KMS-11 (cell line): ENCODE measurements around the gene TMEM11.

Experiments
- H2AFZ ChIP-seq: fragments of 200-600 bp; sonication (generic); 2 replicates; pipeline ENCODE4 v1.6.1; 2016; ENCODE audit warnings: antibody characterized with exemption, mixed run types, low read depth
- H3K27ac ChIP-seq: fragments of 200-600 bp; sonication (generic); 2 replicates; pipeline ENCODE4 v1.6.1; 2016; ENCODE audit warnings: mild to moderate bottlenecking, mixed run types
- H3K27me3 ChIP-seq: fragments of 200-600 bp; sonication (generic); 2 replicates; pipeline ENCODE4 v1.6.1; 2017; ENCODE audit warnings: mild to moderate bottlenecking, low read depth, mixed run types, moderate library complexity; ENCODE audit not compliant: insufficient read depth
- H3K36me3 ChIP-seq: fragments of 200-600 bp; sonication (generic); 2 replicates; pipeline ENCODE4 v1.6.1; 2017; ENCODE audit warnings: mild to moderate bottlenecking, mixed run types; ENCODE audit not compliant: insufficient read depth
- H3K4me1 ChIP-seq: fragments of 200-600 bp; sonication (generic); 2 replicates; pipeline ENCODE4 v1.6.1; 2016; ENCODE audit warnings: mild to moderate bottlenecking, low read depth, mixed run types; ENCODE audit not compliant: poor library complexity, severe bottlenecking
- H3K4me2 ChIP-seq: fragments of 200-600 bp; sonication (generic); 2 replicates; pipeline ENCODE4 v1.7.0; 2016; ENCODE audit warnings: mild to moderate bottlenecking, mixed run types
- H3K4me3 ChIP-seq: fragments of 200-600 bp; sonication (generic); IDR thresholded peaks from 2 replicates; pipeline ENCODE4 v1.6.1; 2017; ENCODE audit warnings: low read depth, low read length, mixed read lengths; ENCODE audit not compliant: insufficient read depth
- H3K79me2 ChIP-seq: fragments of 200-600 bp; sonication (generic); 2 replicates; pipeline ENCODE4 v1.6.1; 2016; ENCODE audit warnings: low read depth, mixed run types; ENCODE audit not compliant: insufficient read depth
- H3K9ac ChIP-seq: fragments of 200-600 bp; sonication (generic); 2 replicates; pipeline ENCODE4 v1.6.1; 2016; ENCODE audit warnings: mild to moderate bottlenecking, mixed run types
- H4K20me1 ChIP-seq: fragments of 200-600 bp; sonication (generic); 2 replicates; pipeline ENCODE4 v1.6.1; 2016; ENCODE audit warnings: mild to moderate bottlenecking, mixed run types; ENCODE audit not compliant: insufficient read depth
- TF ChIP-seq, protein P1 (sequence below): fragments of 200-600 bp; sonication (generic); conservative IDR thresholded peaks from 2 replicates; pipeline ENCODE4 v1.6.1; 2017; ENCODE audit warnings: low read depth, mild to moderate bottlenecking, antibody characterized with exemption, low read length, moderate library complexity, mixed read lengths

Gene TMEM11

DNA sequence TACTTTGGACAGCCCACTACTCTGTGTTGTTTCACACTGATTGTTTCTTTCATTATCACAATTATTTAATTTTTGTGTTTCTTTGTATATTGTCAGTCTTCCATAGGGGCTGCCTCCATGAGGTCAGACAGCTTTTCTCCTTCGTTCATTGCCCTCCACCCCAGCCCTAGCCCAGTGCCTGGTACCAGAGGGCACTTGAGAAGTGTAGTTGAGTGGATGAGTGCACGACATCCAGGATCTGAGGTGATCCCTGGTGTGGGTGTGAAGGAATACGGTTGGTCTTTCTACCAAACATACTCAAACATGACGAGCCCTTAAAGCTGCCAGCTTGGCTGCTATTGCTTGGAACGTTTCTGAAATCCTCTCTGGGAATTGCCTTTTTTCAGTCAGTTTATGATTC is 49.3 kb downstream of the TMEM11 start:
- Histone ChIP-seq H3K36me3 (no peaks in the 10 kb centered on the region), H3K4me2 (no peak overlapping the region), H3K4me1 (no peaks in the 10 kb centered on the region), H3K9ac (no peak overlapping the region), H3K27ac (no peak overlapping the region), H3K27me3 (no peaks in the 10 kb centered on the region), H3K4me3 (no peak overlapping the region), H3K79me2 (no peaks in the 10 kb centered on the region), H2AFZ (no peak overlapping the region), H4K20me1 (no peaks in the 10 kb centered on the region)
- TF ChIP-seq, protein P1, sequence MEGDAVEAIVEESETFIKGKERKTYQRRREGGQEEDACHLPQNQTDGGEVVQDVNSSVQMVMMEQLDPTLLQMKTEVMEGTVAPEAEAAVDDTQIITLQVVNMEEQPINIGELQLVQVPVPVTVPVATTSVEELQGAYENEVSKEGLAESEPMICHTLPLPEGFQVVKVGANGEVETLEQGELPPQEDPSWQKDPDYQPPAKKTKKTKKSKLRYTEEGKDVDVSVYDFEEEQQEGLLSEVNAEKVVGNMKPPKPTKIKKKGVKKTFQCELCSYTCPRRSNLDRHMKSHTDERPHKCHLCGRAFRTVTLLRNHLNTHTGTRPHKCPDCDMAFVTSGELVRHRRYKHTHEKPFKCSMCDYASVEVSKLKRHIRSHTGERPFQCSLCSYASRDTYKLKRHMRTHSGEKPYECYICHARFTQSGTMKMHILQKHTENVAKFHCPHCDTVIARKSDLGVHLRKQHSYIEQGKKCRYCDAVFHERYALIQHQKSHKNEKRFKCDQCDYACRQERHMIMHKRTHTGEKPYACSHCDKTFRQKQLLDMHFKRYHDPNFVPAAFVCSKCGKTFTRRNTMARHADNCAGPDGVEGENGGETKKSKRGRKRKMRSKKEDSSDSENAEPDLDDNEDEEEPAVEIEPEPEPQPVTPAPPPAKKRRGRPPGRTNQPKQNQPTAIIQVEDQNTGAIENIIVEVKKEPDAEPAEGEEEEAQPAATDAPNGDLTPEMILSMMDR = no peak

DNA sequence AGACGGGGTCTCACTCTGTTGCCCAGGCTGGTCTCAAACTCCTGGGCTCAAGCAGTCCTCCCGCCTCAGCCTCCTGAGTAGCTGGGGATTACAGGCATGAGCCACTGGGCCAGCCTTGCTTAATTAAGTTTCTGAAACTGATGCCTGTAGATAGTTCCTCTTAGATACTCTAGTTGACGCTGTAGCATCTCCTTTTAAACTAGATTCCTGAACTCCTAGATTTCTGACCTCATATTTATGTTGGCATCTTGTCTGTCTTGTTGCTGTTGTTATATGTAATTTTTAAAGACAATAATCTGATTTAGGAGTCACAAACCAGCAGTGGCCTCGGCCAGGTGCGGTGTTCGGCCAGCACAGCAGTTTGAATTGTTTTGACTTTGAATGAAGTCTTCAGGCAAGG is 49.7 kb downstream of the TMEM11 start:
- TF ChIP-seq, protein P1 = no peak
- no peaks in the 10 kb centered on the region for H4K20me1 ChIP-seq
- no peaks in the 10 kb centered on the region for H3K4me1 ChIP-seq
- H3K4me3 ChIP-seq = no peak overlapping the region
- no peaks in the 10 kb centered on the region for H3K27me3 ChIP-seq
- H2AFZ ChIP-seq = no peak overlapping the region
- no peaks in the 10 kb centered on the region for H3K79me2 ChIP-seq
- H3K27ac ChIP-seq = no peak overlapping the region
- H3K4me2 ChIP-seq = no peak overlapping the region
- H3K9ac ChIP-seq = no peak overlapping the region
- H3K36me3 ChIP-seq = no peaks in the 10 kb centered on the region

DNA sequence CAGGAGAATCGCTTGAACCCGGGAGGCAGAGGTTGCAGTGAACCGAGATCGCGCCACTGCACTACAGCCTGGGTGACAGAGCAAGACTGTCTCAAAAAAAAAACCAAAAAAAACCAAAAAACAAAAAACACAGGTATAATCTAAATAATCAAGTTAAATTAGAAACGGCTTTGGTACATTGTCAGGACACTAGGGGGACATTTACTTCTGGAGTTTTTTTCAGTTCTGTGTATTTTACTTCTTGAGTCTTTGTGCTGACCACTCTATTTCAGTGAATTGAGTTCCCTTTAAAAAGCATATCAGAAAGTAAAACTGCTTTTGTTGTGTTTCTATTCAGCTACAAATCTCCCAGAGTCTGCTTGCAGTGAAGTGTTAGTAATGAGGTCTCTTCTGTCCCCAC is 50.9 kb downstream of the TMEM11 start:
- H3K9ac ChIP-seq = no peak overlapping the region
- H3K4me2 ChIP-seq = no peak overlapping the region
- no peaks in the 10 kb centered on the region for H3K36me3 ChIP-seq
- H2AFZ ChIP-seq = no peak overlapping the region
- H3K79me2 ChIP-seq = no peaks in the 10 kb centered on the region
- H3K27ac ChIP-seq = no peak overlapping the region
- H3K27me3 ChIP-seq = no peaks in the 10 kb centered on the region
- no peaks in the 10 kb centered on the region for H3K4me1 ChIP-seq
- no peaks in the 10 kb centered on the region for H4K20me1 ChIP-seq
- TF ChIP-seq, protein P1 = no peak
- no peak overlapping the region for H3K4me3 ChIP-seq

DNA sequence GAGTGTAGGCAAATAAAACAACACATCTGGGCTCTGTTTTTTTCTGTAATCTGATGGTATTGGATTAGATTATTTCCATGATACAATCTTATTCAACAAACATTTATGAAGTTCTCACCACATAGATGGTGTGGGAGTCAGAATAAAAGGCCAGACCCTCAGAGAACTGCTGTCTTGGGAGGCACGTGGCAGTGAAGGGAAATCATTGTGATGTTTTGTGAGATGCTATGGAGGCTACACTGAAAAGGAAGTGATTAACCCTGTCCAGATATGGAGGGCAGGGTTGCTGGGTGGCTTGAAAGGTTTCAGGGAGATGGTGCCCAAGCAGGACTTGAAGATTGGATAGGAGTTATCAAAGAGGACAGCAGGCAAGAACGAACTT is 51.6 kb downstream of the TMEM11 start:
- H3K27me3 ChIP-seq = no peaks in the 10 kb centered on the region
- no peak overlapping the region for H3K4me2 ChIP-seq
- H3K4me3 ChIP-seq = no peak overlapping the region
- H3K4me1 ChIP-seq = no peaks in the 10 kb centered on the region
- TF ChIP-seq, protein P1 = no peak
- H3K36me3 ChIP-seq = no peaks in the 10 kb centered on the region
- no peak overlapping the region for H2AFZ ChIP-seq
- H4K20me1 ChIP-seq = no peaks in the 10 kb centered on the region
- no peaks in the 10 kb centered on the region for H3K79me2 ChIP-seq
- H3K27ac ChIP-seq = no peak overlapping the region
- no peak overlapping the region for H3K9ac ChIP-seq
